Measurements from ENCODE around the gene ENPP1.

The ENPP1 gene

DNA sequence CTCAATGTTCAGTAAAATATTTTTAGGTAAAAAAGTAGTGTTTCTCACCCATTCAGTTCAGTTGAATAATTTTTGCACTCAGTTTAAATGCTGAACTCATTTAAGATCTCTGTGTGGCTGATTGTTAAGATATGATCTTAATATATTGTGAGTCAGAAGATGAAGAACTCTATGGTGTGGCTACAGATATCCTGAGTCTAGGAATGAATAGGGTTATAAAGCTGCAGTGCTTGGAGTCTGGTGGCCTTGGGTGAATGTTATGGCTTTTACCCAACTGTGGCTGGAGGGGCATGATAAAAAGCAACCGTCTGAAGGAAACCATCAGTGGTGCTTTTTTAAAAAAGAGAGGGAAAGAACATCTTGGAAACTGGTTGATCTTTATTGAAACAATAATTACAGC, 77.4 kb downstream of the ENPP1 start:
- intact Hi-C loops (cut with DNase I; ENCODE audit: low total_unique reads), result no loop called here
- Histone ChIP-seq H3K4me1 (no peaks in the 10 kb centered on the region), H3K27me3 (no peaks in the 10 kb centered on the region), H3K27ac (no peak overlapping the region), H3K36me3 (peaks cover 21 to 37% (median 35%) of the 10 kb centered on the region in 3 donors), H3K4me3 (no peak overlapping the region), H3K9me3 (no peaks in the 10 kb centered on the region)
- no peak for DNase-seq
- TF ChIP-seq, protein P1, sequence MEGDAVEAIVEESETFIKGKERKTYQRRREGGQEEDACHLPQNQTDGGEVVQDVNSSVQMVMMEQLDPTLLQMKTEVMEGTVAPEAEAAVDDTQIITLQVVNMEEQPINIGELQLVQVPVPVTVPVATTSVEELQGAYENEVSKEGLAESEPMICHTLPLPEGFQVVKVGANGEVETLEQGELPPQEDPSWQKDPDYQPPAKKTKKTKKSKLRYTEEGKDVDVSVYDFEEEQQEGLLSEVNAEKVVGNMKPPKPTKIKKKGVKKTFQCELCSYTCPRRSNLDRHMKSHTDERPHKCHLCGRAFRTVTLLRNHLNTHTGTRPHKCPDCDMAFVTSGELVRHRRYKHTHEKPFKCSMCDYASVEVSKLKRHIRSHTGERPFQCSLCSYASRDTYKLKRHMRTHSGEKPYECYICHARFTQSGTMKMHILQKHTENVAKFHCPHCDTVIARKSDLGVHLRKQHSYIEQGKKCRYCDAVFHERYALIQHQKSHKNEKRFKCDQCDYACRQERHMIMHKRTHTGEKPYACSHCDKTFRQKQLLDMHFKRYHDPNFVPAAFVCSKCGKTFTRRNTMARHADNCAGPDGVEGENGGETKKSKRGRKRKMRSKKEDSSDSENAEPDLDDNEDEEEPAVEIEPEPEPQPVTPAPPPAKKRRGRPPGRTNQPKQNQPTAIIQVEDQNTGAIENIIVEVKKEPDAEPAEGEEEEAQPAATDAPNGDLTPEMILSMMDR (IDR thresholded peaks at IDR 0.05), result no peak

DNA sequence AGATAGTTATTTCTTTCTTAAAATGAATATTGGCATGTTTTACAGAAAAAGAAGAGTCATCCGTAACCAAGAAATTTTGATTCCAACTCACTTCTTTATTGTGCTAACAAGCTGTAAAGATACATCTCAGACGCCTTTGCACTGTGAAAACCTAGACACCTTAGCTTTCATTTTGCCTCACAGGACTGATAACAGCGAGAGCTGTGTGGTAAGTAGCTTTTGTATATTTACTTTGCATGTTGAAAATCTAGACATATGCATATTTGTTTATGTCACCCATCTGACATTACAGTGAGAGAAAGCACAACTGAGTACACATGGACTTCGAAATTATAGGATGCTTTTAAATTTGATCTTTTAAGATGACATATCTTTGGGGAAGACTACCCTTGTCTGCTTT, 78.7 kb downstream of the ENPP1 start:
- no peak for DNase-seq
- Histone ChIP-seq H3K36me3 (peaks cover 26 to 35% (median 34%) of the 10 kb centered on the region in 3 donors), H3K4me1 (no peaks in the 10 kb centered on the region), H3K4me3 (no peak overlapping the region), H3K9me3 (no peaks in the 10 kb centered on the region), H3K27me3 (no peaks in the 10 kb centered on the region), H3K27ac (no peak overlapping the region)
- TF ChIP-seq, protein P1 (IDR thresholded peaks at IDR 0.05), result no peak
- intact Hi-C loops (cut with DNase I; ENCODE audit: low total_unique reads), result no loop called here

DNA sequence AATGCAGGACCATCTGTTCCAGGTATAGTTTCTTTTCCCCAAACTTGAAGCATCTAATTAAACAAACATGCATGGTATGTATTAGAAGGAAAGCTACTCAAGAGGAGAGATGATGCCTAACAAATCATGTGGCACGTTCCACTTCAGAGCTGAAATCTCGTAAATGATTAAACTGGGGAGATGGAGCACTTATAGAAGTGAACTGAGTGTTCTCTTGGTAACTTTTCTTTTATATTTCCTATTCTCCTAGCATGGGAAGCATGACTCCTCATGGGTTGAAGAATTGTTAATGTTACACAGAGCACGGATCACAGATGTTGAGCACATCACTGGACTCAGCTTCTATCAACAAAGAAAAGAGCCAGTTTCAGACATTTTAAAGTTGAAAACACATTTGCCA, 82.3 kb downstream of the ENPP1 start:
- Histone ChIP-seq H3K4me3 (no peak overlapping the region), H3K36me3 (peaks cover 26 to 34% (median 26%) of the 10 kb centered on the region in 3 donors)

DNA sequence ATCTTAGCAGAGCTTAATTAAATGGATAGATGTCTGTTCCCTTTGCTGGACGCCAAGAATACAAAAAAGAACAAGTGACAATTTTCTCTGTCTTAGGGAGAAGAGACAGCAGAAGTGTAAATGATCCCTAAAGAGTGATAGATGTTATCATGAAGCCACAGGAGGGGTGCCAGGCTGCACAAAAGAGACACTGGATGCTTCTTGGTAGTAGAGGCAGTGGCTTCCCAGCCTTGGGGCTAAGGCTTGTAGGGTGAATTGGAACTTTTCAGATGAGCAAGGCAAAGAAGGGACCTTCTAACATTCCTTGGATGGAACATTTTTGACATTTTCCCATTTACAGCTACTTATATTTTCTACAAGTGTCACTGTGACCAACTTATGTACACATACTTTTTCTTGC, 85.4 kb downstream of the ENPP1 start:
- Histone ChIP-seq H3K27me3 (no peaks in the 10 kb centered on the region), H3K4me3 (no peak overlapping the region), H3K36me3 (peaks cover 21 to 28% (median 22%) of the 10 kb centered on the region in 3 donors), H3K9me3 (no peaks in the 10 kb centered on the region), H3K4me1 (no peaks in the 10 kb centered on the region), H3K27ac (no peak overlapping the region)
- intact Hi-C loops (cut with DNase I; ENCODE audit: low total_unique reads), result no loop called here
- DNase-seq, result no peak
- TF ChIP-seq, protein P1 (IDR thresholded peaks at IDR 0.05), result no peak

More for the DNA sequence above, 82.3 kb downstream of the ENPP1 start:
- intact Hi-C loops (cut with DNase I; ENCODE audit: low total_unique reads), result no loop called here
- DNase-seq, result no peak
- Histone ChIP-seq H3K27ac (no peak overlapping the region), H3K27me3 (no peaks in the 10 kb centered on the region), H3K9me3 (no peaks in the 10 kb centered on the region), H3K4me1 (no peaks in the 10 kb centered on the region)
- TF ChIP-seq, protein P1 (IDR thresholded peaks at IDR 0.05), result no peak

DNA sequence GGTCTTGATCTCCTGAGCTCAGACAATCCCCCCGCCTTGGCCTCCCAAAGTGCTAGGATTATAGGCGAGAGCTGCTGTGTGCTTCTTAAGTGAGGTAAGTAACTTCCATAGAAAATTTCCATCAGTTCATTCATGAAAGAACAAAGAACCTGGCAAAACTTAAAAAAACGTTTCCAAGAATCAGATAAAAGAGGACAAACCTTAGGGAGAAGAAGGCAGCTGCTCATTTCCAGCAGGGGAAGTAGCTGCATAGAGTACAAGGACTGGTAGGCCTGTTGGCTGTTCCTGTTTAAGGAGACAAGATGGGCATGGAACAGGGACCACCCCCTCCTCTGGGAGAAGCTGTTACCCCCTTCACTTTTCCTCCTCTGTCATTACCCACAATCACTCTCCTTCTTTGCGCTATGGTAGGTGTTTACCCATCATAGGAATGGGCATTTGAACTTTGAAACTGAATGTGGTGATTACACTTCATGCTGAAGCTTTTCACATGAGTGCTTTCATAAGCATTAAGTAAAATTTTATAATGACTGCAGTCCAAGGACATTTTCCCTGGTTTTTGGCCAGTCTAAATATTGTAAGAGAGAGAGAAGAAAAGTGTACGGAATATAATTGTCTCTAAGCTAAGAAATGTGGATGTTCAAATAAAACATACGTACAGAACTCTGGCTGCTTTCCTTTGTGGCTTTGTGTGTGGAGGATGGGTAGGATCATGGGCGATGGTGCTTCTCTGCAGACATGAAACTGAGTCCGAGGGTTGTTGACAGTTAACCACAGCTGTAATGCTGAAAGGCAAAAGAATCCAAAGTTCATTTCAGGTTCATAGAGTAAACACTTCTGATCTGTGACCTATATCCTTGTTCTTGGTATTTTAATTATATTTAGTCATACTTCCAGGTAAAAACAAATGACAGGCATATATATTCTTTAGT, 86.9 kb downstream of the ENPP1 start:
- Histone ChIP-seq H3K36me3 (peaks cover 8 to 12% (median 10%) of the 10 kb centered on the region in 3 donors), H3K9me3 (no peaks in the 10 kb centered on the region), H3K27ac (no peak overlapping the region), H3K4me1 (no peaks in the 10 kb centered on the region), H3K4me3 (no peak overlapping the region), H3K27me3 (no peaks in the 10 kb centered on the region)
- no peak for DNase-seq
- intact Hi-C loops (cut with DNase I; ENCODE audit: low total_unique reads), result no loop called here
- TF ChIP-seq, protein P1 (IDR thresholded peaks at IDR 0.05), result no peak
